ELR (cell line): Measurements from ENCODE around the gene ACSM3.
A peak's percentile ranks its signal among the peaks of the same experiment; 100 is the strongest.

ENCODE experiments used
- DNase-seq: peaks from one replicate; pipeline ENCODE4 v3.0.0-alpha.2; 2015; ENCODE audit warnings: low read depth

The ACSM3 gene

GRCh38 chr16:20806168-20807050 is 42.6 kb downstream of the ACSM3 start, which contains the start of the genes ERI2 and REXO5:
ERI2 (minus strand) TSS chr16:20806472; CDS start chr16:20806430, 42 bp downstream.
REXO5 (plus strand) TSS chr16:20806527; CDS start chr16:20806954, 427 bp downstream.
- DNase-seq = peak; percentile 95

- no peak for DNase-seq
Measured at GRCh38 chr16:20807862-20808261, 44.0 kb downstream of the ACSM3 start.

GRCh38 chr16:20811889-20812439 is 48.1 kb downstream of the ACSM3 start:
- DNase-seq = no peak

GRCh38 chr16:20812510-20812909 is 48.7 kb downstream of the ACSM3 start:
- no peak for DNase-seq

GRCh38 chr16:20814784-20815183 is 51.0 kb downstream of the ACSM3 start:
- DNase-seq = no peak

GRCh38 chr16:20818929-20819585 is 55.2 kb downstream of the ACSM3 start:
- no peak for DNase-seq

- DNase-seq = no peak
Measured at GRCh38 chr16:20821682-20822081, 57.9 kb downstream of the ACSM3 start.

GRCh38 chr16:20822521-20823325 is 58.9 kb downstream of the ACSM3 start:
- DNase-seq = no peak

- no peak for DNase-seq
Measured at GRCh38 chr16:20826039-20826566, 62.3 kb downstream of the ACSM3 start.

- no peak for DNase-seq
Measured at GRCh38 chr16:20829536-20829935, 65.7 kb downstream of the ACSM3 start.

- DNase-seq = no peak
Measured at GRCh38 chr16:20830372-20830771, 66.6 kb downstream of the ACSM3 start.

GRCh38 chr16:20833086-20833485 is 69.3 kb downstream of the ACSM3 start:
- DNase-seq = no peak

GRCh38 chr16:20838240-20838639 is 74.4 kb downstream of the ACSM3 start:
- no peak for DNase-seq

- no peak for DNase-seq
Measured at GRCh38 chr16:20839504-20839903, 75.7 kb downstream of the ACSM3 start.

- DNase-seq = no peak
Measured at GRCh38 chr16:20844054-20844453, 80.2 kb downstream of the ACSM3 start.

- no peak for DNase-seq
Measured at GRCh38 chr16:20844588-20844987, 80.8 kb downstream of the ACSM3 start.

- no peak for DNase-seq
Measured at GRCh38 chr16:20846030-20846429, 82.2 kb downstream of the ACSM3 start.

GRCh38 chr16:20846551-20846950 is 82.7 kb downstream of the ACSM3 start:
- no peak for DNase-seq
